HepG2 (cell line): ENCODE data around the gene CISH. TPM values are rescaled to one million over a fixed set of nuclear protein-coding genes. Genes with fewer than 3 reads are reported as not detected.

Experiments used
- ATAC-seq: fragments of 200-7000 bp; cut with Tn5 transposase; 3 replicates; pipeline ENCODE4 v1.9.1; 2020; ENCODE audit warnings: mild to moderate bottlenecking, moderate library complexity
- BruUV-seq: library from RNA; stranded (reverse); fragments of 400-500 nt; replicated peaks from 2 replicates; lab custom pipeline; 2021; lab: Mats Ljungman, UMichigan
- CTCF ChIA-PET: fragments of 300-600 bp; formaldehyde crosslinking; extraction: SDS; loops from one replicate; lab custom pipeline; 2021; ENCODE audit warnings: low total read pairs, inconsistent platforms, low intra/inter-chr PET ratio; lab: Yijun Ruan, JAX
- POLR2A ChIA-PET: fragments of 350-600 bp; sonication (Branson Sonifier 250); formaldehyde crosslinking; loops from one replicate; lab custom pipeline; 2020; ENCODE audit warnings: antibody characterized with exemption, inconsistent platforms; lab: Yijun Ruan, JAX
- DNase-seq: peaks from one replicate; pipeline ENCODE4 v3.0.0-alpha.2; 2015; ENCODE audit warnings: low spot score
- FAIRE-seq: peaks from 3 replicates; lab custom pipeline; 2011; peaks lifted over from hg19 to GRCh38; lab: Jason Lieb, UNC
- H2AFZ ChIP-seq: one replicate; pipeline ENCODE4 v1.6.1; 2011; ENCODE audit warnings: low read length, inconsistent platforms
- H3K27ac ChIP-seq: fragments of 300-600 bp; 3 replicates; pipeline ENCODE4 v1.8.0; 2011; ENCODE audit warnings: mixed run types, mild to moderate bottlenecking, mixed read lengths, low read length, inconsistent platforms; ENCODE audit not compliant: insufficient read depth; ENCODE audit errors: extremely low read length
- H3K27me3 ChIP-seq, 2 experiments: fragments of 200-600 bp in 1 of 2; 2 replicates in 1 of 2; 3 replicates in 1 of 2; pipeline versions ENCODE4 v1.6.0 to v1.8.0; 2011; ENCODE audit warnings: low read length in 2 of 2, mild to moderate bottlenecking in 2 of 2, moderate library complexity in 2 of 2, inconsistent platforms in 1 of 2; ENCODE audit not compliant: insufficient read depth in 2 of 2, control insufficient read depth in 1 of 2
- H3K36me3 ChIP-seq, 2 experiments: fragments of 200-600 bp in 1 of 2; replicated peaks in 1 of 2; 2 replicates in 1 of 2; 3 replicates in 1 of 2; pipeline versions ENCODE4 v1.5.1 to v1.8.0; 2011; ENCODE audit warnings: low read length in 2 of 2, inconsistent platforms in 1 of 2; ENCODE audit not compliant: insufficient read depth in 2 of 2, control insufficient read depth in 1 of 2
- H3K4me1 ChIP-seq: 2 replicates; pipeline ENCODE4 v1.5.1; 2012; ENCODE audit warnings: low read length, inconsistent platforms; ENCODE audit not compliant: insufficient read depth
- H3K4me2 ChIP-seq: 2 replicates; pipeline ENCODE4 v1.6.0; 2011; ENCODE audit warnings: low read depth, low read length, inconsistent platforms
- H3K4me3 ChIP-seq, 3 experiments: fragments of 200-600 bp in 1 of 3; sonication (generic), shearing (Covaris generic) in 1 of 3; replicated peaks in 1 of 3; 2 replicates each; pipeline ENCODE4 v1.5.1; 2011 to 2016; ENCODE audit warnings: low read length in 3 of 3, inconsistent platforms in 2 of 3, low read depth in 2 of 3, mild to moderate bottlenecking in 2 of 3, control low read depth in 1 of 3, mixed read lengths in 1 of 3; ENCODE audit not compliant: insufficient read depth in 1 of 3
- H3K79me2 ChIP-seq: one replicate; pipeline ENCODE4 v1.6.1; 2011; ENCODE audit warnings: low read length, inconsistent platforms; ENCODE audit not compliant: insufficient read depth
- H3K9ac ChIP-seq: 2 replicates; pipeline ENCODE4 v1.6.0; 2011; ENCODE audit warnings: mild to moderate bottlenecking, low read depth, low read length, inconsistent platforms; ENCODE audit not compliant: insufficient read depth
- H3K9me3 ChIP-seq: 2 replicates; pipeline ENCODE4 v1.5.1; 2012; ENCODE audit warnings: mild to moderate bottlenecking, low read length
- H4K20me1 ChIP-seq: 2 replicates; pipeline ENCODE4 v1.6.0; 2011; ENCODE audit warnings: inconsistent platforms, mild to moderate bottlenecking, low read length, moderate library complexity; ENCODE audit not compliant: insufficient read depth
- AGO1 ChIP-seq: fragments of 200-400 bp; formaldehyde crosslinking; IDR thresholded peaks from 2 replicates; pipeline ENCODE4 v1.6.1; 2017; ENCODE audit warnings: mild to moderate bottlenecking, low read depth, low read length, moderate library complexity; ENCODE audit not compliant: poor library complexity, severe bottlenecking
- CHD2 ChIP-seq: IDR thresholded peaks from 2 replicates; pipeline ENCODE4 v1.6.1; 2011; ENCODE audit warnings: low read depth, low read length, improper control_type of control experiment
- KDM3A ChIP-seq: IDR thresholded peaks from 2 replicates; pipeline ENCODE4 v1.6.1; 2018; ENCODE audit warnings: low read depth, missing compliant biosample characterization
- PTBP1 ChIP-seq: fragments of 200-400 bp; formaldehyde crosslinking; IDR thresholded peaks from 2 replicates; pipeline ENCODE4 v1.6.1; 2018; ENCODE audit warnings: low read length, low read depth; ENCODE audit not compliant: poor library complexity, severe bottlenecking
- RCOR2 ChIP-seq: IDR thresholded peaks from 2 replicates; pipeline ENCODE4 v1.6.1; 2016; ENCODE audit warnings: missing biosample characterization, missing genetic modification reagents
- SMARCE1 ChIP-seq: fragments of 450-650 bp; IDR thresholded peaks from 2 replicates; pipeline ENCODE4 v1.6.1; 2017; ENCODE audit warnings: borderline replicate concordance
- SP5 ChIP-seq: IDR thresholded peaks from 2 replicates; pipeline ENCODE4 v1.6.1; 2016; ENCODE audit warnings: low read depth, borderline replicate concordance
- ZNF850 ChIP-seq: sonication (generic); formaldehyde crosslinking; conservative IDR thresholded peaks from 2 replicates; pipeline ENCODE4 v1.9.0; 2021; ENCODE audit warnings: mild to moderate bottlenecking, missing genetic modification reagents
- WGBS: methylation state at CpG from one replicate; pipeline ENCODE4 v1.1.6; 2017; ENCODE audit warnings: low lambda C conversion rate; 5-methylcytosine and 5-hydroxymethylcytosine counted together
- in situ Hi-C: cut with HindIII; loops from 2 replicates; pipeline ENCODE4 v1.10.0; 2017; ENCODE audit warnings: low pct_unique_long_range_greater_than_20kb; ENCODE audit not compliant: extremely low pct_ligation_motif_present
- intact Hi-C: fragments of 100-400 bp; cut with micrococcal nuclease; formaldehyde crosslinking; loops from one replicate; pipeline ENCODE4 v1.10.0; 2022; ENCODE audit not compliant: unreplicated experiment
- polyA plus RNA-seq, 8 experiments: library from polyadenylated mRNA; depleted of rRNA in 3 of 8; stranded (reverse) in 7 of 8; unstranded in 1 of 8; fragments of >200 nt; fragmentation: Illumina TruSeq in 4 of 8; extraction: Trizol in 4 of 8; gene quantifications; 2 replicates each; pipeline versions ENCODE4 v1.2.1 to v1.2.3, GENCODE V29; 2011 to 2016; ENCODE audit warnings: low read depth in 4 of 8, missing spikeins in 1 of 8, mixed read lengths in 1 of 8; ENCODE audit not compliant: insufficient read depth in 1 of 8
- total RNA-seq, 5 experiments: library from RNA; depleted of rRNA; stranded (reverse); fragments of >200 nt; fragmentation: Illumina TruSeq; extraction: Trizol; gene quantifications; 2 replicates each; pipeline ENCODE4 v1.2.3, GENCODE V29; 2016; ENCODE audit warnings: low read depth in 1 of 5
- TF ChIP-seq, protein P1 (sequence below): sonication (generic); formaldehyde crosslinking; IDR thresholded peaks from 2 replicates; pipeline ENCODE4 v1.4.0; 2020; ENCODE audit warnings: mild to moderate bottlenecking, missing genetic modification reagents
- TF ChIP-seq, protein P2 (sequence below): sonication (generic); formaldehyde crosslinking; IDR thresholded peaks from 2 replicates; pipeline ENCODE4 v1.8.1; 2023; ENCODE audit warnings: mild to moderate bottlenecking, missing genetic modification reagents, borderline replicate concordance

Gene CISH
- total and polyA plus RNA-seq, 2 of the 13 experiments (the other 11 are each of a cell fraction or from before 2014, with no cell fraction given): 0.91 to 1.5 TPM

DNA sequence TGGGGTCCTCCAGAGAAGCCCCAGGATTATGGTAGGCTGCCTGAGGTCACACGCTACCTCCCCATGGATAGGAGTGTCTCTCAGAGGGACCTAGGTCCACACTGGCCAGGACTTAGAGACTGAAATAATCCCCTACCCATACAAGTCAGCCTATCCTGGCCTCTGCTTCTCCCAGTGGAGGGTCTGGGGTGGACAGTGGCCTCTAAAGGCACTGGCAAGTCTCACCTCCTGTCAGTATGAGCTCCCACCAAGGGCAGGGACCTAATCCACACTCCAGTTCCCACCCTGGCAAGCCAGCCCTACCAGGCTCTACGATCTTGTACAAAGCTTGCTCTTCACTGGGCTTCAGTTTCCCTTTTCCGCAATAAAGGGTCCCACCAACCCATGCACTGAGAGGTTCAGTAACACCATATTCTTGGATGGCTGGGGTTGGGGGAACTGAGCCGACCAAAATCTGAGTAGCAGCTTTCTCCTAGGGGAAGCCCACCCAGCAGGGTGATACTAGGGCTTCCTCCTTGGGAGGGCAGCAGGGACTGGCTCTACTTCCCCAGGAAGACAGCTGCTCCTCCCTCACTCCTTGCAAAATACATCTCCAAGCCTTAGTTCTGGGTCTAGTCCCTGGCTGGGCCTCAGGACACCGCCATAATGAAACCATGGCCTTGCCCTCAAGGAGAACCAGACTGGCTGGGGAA lies 2.4 kb downstream of the CISH start:
- Histone ChIP-seq H3K27me3 (0 out of 5 replicates have a peak, but pooled peaks cover 0 to 10% of the 10 kb centered on the region in 2 experiments), H3K79me2 (no peaks in the 10 kb centered on the region), H3K4me1 (peaks cover 55% of the 10 kb centered on the region), H3K36me3 (peaks cover 0 to 5% of the 10 kb centered on the region in 2 experiments; a peak in 1 of 5 replicates), H3K4me3 (no peak overlapping the region), H3K4me2 (no peak overlapping the region), H3K9ac (no peak overlapping the region), H2AFZ (no peak overlapping the region), H3K27ac (no peak overlapping the region), H3K9me3 (no peaks in the 10 kb centered on the region), H4K20me1 (no peaks in the 10 kb centered on the region)
- no TSS peak for BruUV-seq
- intact Hi-C loops: no loop called here
- CTCF ChIA-PET: no interaction called here
- FAIRE-seq (no peak), DNase-seq (no peak)
- POLR2A ChIA-PET: interaction anchor here (1.2 kb wide), 1 partner anchor 34 kb away, joined by 3 read pairs; no protein-coding TSS in a partner anchor
- in situ Hi-C loops: no loop called here
- 100% methylated on average over 4 of the region's 5 CpGs for WGBS
- TF ChIP-seq RCOR2 (CRISPR knock-in tag) (no peak), CHD2 (no peak), AGO1 (no peak), SMARCE1 (no peak), KDM3A (no peak), PTBP1 (no peak), ZNF850 (no peak), SP5 (no peak)
- TF ChIP-seq, protein P1, sequence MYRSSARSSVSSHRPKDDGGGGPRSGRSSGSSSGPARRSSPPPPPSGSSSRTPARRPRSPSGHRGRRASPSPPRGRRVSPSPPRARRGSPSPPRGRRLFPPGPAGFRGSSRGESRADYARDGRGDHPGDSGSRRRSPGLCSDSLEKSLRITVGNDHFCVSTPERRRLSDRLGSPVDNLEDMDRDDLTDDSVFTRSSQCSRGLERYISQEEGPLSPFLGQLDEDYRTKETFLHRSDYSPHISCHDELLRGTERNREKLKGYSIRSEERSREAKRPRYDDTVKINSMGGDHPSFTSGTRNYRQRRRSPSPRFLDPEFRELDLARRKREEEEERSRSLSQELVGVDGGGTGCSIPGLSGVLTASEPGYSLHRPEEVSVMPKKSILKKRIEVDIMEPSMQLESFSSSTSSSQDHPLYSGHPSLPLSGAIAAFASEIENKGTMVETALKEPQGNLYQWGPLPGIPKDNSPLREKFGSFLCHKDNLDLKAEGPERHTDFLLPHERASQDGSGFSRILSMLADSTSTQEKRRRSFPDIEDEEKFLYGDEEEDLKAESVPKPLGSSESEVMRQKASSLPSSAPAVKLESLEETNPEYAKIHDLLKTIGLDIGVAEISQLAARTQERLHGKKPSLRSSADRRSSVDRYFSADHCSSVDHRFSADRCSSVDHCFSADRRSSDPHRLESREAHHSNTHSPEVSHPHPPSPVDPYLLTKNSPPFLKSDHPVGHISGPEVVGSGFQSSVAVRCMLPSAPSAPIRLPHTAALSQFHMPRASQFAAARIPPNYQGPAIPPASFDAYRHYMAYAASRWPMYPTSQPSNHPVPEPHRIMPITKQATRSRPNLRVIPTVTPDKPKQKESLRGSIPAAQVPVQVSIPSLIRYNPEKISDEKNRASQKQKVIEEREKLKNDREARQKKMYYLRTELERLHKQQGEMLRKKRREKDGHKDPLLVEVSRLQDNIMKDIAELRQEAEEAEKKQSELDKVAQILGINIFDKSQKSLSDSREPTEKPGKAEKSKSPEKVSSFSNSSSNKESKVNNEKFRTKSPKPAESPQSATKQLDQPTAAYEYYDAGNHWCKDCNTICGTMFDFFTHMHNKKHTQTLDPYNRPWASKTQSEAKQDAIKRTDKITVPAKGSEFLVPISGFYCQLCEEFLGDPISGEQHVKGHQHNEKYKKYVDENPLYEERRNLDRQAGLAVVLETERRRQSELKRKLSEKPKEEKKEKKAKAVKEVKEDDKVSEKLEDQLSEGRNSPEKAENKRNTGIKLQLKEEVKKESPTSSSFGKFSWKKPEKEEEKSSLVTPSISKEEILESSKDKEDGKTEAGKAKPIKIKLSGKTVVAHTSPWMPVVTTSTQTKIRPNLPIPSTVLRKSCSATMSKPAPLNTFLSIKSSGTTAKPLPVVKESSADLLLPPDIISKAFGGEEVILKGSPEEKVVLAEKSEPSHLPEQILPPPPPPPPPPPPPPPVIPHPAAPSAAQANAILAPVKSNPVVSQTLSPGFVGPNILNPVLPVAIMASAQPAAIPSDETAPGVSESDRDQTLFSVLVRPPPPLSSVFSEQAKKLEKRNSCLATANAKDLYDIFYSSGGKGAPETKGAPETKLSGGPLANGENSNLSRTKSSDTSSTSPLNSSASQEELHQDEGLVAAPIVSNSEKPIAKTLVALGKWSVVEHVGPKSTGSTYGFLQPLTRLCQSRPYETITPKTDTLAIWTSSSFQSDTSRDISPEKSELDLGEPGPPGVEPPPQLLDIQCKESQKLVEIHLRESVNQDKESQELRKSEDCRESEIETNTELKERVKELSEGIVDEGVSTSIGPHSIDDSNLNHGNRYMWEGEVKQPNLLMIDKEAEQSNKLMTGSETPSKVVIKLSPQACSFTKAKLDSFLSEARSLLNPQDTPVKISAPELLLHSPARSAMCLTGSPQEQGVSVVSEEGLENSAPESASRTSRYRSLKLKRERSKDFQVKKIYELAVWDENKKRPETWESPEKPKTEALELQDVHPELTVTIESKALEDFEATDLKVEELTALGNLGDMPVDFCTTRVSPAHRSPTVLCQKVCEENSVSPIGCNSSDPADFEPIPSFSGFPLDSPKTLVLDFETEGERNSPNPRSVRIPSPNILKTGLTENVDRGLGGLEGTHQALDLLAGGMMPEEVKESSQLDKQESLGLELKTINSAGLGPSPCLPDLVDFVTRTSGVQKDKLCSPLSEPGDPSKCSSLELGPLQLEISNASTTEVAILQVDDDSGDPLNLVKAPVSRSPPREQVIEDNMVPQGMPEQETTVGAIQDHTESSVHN: no peak
- TF ChIP-seq, protein P2, sequence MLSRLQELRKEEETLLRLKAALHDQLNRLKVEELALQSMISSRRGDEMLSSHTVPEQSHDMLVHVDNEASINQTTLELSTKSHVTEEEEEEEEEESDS (CRISPR knock-in tag): no peak
- TF ChIP-seq, all 625 proteins: peak for 0
- ATAC-seq: no peak
